Stimulated activated CD8-positive, alpha-beta memory T cell treated with anti-CD3 and anti-CD28 coated beads, Interleukin-12 subunit alpha, Interleukin-12 subunit beta, amount 100 ng/mL, for 24 hours (primary cell): ENCODE data around the gene EDEM2.
"Not testable (repeated sequence)": the region's sequence is repeated elsewhere in the genome, so short reads cannot be mapped to it uniquely, and the experiment has no call there.

Experiments
- DNase-seq: peaks from one replicate; pipeline ENCODE4 v3.0.0-alpha.2; 2020; ENCODE audit errors: extremely low read depth

Gene EDEM2

DNA sequence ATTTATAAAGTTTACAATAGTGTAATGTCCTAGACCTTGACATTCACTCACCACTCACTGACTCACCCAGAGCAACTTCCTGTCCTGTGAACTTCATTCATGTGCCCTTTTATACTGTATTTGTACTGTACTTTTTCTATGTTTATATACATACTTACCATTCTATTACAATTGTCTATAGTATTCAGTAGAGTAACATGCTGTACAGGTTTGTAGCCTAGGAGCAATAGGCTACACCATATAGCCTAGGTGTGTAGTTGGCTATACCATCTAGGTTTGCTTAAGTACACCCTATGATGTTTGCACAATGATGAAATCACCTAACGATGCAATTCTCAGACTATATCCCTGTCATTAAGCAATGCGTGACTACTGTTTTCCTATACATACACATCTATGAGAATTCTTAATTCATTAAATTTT, 17.5 kb downstream of the EDEM2 start:
- no peak for DNase-seq

DNA sequence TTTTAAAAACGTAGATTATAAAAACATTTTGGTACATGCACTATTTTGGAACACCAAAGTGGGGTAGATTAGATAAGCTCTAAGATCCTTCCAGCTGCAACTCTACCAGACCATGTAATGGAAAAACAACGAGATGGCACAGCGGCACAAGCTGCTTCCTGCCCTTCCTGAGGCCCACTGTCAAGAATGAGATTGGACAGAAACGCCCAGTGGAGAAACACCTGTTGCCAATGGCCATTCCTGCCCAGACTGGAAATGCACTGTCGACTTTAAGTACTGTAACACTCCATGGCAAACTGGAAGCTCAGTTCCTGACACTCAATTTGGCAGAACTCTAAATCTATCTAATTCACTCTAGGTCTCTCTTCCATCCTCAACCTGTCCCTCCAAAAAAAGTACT, 21.4 kb downstream of the EDEM2 start:
- no peak for DNase-seq

DNA sequence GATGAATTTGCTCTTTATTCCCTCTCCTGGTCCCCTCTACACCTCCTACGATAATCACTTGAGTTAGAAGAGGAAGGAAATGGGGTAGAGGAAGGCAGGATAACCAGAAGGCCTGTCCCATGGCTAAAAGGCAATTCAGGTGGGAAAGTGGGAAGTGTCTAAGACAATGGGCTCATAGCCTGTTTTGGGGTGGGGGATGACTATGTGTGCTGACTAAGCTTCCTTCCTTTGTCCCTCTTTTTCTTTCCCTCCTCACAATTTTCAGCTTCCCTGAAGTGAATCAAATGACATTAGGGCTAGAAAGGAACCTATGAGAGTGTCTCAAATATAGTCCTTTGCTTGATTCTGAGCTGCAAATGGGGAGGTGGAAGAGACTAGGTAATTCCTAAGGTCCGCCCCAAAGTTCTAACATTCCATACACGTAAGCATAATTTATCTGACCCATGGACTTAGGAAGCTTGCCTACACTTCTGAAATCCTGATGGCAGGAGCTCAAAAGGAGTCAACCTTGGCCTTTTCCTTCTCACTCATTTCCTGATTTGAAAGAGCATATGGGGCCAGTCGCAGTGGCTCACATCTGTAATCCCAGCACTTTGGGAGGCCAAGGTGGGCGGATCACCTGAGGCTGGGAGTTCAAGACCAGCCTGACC, 24.3 kb downstream of the EDEM2 start:
- no peak for DNase-seq

DNA sequence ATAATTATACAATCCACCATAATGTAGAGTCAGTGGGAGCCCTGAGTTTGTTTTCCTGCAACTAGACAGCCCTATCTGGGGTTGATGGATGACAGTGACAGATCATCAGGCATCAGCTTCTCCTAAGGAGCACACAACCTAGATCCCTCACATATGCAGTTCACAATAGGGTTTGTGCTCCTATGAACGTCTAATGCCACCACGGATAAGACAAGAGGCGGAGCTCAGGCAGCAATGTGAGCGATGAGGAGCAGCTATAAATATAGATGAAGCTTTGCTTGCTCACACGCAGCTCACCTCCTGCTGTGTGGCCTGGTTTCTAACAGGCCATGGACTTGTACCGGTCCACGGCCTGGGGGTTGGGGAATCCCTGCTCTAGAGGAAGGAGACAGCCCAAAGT, 25.9 kb downstream of the EDEM2 start:
- DNase-seq, result no peak

DNA sequence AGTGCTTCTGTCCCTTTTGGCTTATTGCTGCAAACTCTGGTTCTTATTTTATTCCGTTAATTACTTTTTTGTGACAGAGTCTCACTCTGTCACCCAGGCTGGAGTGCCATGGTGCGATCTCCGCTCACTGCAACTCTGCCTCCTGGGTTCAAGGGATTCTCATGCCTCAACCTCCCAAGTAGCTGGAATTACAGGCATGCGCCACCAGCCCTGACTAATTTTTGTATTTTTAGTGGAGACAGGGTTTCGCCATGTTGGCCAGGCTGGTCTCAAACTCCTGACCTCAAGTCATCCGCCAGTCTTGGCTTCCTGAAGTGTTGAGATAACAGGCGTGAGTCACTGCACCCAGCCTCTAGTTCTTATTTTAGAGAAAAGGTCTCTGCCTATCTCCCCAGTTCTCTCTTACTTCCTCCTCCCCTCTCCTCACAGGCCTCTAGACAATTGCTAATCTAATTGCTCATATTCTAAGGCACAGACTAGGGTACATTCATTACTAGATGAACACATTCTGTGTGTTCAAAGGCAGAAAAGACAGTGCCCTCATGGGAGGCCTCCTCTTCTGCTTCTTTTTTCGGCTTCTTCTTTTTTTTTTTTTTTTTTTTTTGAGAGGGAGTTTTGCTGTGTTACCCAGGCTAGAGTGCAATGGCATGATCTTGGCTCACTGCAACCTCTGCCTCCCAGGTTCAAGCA, 27.0 kb downstream of the EDEM2 start:
- DNase-seq, result no peak

DNA sequence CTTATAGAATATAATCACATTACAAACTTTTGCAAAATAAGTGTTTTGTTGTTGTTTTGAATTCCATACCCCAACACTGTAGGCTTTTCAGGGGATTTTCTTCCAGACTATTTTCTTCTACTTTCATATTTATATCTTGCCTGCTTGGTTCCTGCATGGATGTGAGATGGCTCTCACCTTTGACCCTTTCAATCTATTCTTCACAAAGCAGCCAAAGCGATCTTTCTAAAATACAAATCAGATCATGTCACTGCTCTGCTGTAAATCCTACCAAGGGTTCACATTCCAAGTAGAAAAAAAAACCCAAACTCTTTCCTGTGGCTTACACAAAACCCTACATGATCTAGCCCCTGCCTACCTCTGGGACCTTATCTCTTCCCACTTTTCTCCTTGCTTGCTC, 29.5 kb downstream of the EDEM2 start:
- no peak for DNase-seq

DNA sequence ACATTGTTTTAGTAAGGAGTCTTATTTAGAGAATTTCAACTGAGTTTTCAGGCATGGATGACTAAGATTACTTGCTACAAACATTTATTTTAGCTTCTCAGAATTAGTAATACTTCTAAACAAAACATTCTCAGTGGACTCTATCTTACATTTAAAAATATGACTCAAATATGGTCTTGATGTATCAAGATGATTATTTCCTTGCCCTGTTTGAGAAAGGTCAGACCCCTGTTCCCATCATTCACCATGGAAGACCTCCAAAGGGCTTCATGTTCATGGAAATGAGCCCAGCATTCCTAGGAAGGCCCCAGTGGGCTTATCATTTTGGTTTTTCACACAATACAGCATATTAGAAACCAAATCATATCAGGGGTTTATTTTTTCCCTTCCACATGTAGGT, 29.9 kb downstream of the EDEM2 start:
- no peak for DNase-seq

DNA sequence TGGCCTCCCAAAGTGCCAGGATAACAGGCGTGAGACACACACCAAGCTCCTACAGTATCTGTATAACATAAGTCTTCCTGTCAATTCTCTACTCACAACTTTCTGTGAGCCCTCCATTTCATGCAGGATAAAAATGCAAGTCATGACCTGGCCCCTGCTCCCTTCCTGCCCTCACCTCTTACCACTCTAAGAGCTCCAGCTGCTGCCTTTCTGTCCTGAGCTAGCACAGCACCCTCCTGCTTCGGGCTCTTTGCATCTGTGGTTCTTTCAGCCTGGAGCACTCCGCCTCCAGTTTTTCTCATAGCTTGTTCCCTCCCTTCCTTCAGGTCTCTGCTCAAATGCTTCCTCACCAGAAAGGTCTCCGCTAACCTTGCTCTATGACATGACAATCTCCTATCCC, 30.9 kb downstream of the EDEM2 start:
- DNase-seq, result no peak

DNA sequence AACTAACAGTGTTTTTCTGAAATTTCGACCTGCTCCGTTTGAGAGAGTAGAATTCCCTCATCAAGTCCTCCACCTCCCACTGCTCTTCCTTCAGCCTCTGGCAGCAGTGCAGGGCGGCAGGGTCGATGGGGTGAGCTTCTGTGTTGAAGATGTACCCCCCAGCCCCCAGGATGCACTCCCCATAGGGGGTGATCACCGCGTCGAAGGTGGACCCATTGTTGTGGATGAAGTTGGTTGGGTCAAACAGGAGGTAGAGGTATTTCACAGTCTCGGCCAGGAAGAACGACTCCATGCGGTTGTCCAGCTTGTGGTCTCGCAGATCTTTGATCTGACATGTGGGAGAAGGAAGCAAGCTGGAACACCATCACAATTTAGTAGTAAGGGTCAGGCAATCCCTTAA, 31.5 kb downstream of the EDEM2 start:
- DNase-seq, result no peak

DNA sequence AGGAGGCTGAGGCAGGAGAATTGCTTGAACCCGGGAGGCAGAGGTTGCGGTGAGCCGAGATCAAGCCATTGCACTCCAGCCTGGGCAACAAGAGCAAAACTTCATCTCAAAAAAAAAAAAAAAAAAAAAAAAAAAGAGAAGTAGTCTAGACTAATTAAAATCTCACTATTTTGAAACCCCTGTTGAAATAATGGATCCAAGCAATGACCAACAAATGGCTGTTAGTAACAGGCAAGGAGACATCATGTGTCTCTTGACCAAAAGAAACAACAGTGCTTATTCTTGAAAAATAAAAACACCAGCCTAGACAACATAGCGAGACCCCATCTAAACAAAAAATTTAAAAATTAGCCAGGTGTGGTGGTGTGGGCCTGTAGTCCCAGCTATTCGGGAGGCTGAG, 34.9 kb downstream of the EDEM2 start:
- not testable (repeated sequence) for DNase-seq

DNA sequence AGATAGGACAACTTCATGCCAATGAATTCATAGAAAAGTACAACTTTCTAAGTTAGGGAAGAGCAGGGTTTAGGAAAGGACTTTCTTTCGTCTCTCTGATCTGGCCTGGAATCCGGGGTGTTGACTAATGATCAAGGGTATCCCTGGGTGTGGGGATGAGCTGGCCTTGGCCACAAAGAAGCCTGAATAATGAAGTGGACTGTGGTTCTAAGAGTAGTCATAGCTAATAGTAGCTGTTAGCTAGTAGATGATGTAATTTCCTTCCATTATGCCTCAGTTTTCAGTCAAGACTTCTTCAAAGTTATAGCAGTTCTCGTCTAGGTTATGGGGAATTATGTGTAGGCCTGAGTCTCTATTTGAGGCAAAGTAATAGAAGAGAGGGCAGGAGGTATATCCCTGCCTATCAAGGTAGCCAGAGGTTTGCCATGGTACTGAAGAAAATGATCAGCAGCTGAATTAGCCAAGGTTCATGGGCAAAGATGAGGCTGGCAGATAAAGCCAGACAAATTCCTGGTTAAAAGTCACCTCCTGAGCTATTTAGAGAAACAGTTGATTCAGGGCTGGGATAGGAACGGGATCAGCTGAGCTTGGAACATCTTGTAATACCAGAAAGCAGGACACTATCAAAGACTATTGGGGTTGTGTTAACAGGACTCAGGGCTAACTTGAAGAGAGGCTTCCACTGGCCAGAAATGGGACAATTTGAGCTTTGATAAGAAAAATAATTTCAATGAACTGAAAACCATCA, 35.8 kb downstream of the EDEM2 start:
- DNase-seq, result no peak

DNA sequence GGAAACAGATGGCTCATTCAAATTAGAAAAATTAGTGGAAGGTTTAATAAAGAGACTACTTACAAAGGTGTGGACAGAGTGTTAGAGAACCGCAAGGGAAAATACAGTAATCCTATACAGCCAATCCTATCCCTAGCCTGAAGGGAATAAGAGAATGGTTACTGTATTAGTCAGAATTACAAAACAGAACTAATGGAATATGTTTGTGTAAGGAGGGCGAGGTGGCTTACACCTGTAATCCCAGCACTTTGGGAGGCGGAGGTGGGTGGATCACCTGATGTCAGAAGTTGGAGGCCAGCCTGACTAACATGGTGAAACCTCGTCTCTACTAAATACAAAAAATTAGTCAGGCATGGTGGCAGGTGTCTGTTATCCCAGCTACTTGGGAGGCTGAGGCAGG, 38.2 kb downstream of the EDEM2 start:
- no peak for DNase-seq

DNA sequence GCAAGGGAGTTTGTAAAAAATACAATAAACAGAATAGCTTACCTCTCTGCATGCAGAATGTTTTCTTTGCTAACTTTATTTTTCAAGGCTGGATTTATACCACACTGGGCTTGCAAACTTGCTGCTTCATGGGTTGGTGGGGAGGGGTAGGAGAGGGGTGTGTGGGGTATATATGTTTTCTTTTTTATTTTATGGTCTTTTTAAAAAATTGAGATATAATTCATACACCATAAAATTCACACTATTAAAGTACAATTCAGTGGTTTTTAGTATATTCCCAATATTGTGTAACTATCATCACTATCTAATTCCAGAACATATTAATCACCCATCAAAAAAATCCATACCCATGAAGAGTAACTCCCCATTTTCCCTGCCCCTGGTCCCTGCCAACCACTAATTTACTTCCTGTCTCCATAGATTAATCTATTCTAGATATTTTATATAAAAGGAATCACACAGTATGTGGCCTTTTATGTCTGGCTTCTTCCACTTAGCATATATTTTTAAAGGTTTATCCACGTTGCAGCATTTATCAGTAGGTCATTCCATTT, 40.2 kb downstream of the EDEM2 start:
- DNase-seq, result no peak

DNA sequence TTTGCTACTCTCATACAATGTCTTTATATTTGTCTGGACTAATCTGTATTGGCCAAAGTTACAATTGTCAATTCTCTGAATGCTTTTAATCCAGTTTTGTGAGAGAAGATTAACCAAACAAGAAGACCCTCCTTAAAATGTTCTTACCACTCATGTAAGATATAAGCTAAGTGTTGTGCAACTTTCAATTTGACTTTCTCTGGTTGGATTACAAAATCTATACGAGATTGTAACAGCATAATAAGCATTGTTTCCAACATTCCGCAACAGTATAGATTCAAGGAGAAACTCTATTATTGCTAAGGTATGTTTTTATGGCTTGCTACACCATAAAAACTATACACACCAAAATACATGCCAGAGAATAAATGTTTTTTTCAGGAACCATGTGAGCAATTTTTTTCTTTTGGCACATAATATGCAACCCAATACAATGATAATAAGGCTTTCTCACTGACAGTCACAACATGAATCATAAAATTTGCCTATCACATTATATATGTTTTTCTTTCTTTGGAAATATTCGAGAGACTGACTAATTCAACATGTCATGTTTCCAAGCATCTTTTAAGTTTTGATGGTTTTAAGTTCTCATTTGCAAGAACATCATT, 42.3 kb downstream of the EDEM2 start:
- DNase-seq, result no peak

DNA sequence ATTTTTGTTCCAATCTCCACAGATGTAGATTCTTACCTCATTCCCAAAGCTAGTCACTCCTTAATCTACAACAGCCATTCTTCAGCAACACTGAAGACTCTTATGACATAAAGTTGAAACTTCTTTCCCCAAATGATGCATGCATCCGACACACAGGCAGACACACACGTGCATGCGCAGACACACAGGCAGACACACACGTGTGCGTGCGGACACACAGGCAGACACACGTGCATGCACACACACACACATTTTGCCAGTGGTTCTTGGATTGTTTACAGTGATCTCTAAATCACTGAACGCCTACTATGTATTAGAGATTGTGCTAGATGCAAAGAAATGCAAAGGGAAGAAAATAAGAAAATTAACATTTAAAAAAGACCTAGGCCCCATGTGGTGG, 45.5 kb downstream of the EDEM2 start:
- no peak for DNase-seq

DNA sequence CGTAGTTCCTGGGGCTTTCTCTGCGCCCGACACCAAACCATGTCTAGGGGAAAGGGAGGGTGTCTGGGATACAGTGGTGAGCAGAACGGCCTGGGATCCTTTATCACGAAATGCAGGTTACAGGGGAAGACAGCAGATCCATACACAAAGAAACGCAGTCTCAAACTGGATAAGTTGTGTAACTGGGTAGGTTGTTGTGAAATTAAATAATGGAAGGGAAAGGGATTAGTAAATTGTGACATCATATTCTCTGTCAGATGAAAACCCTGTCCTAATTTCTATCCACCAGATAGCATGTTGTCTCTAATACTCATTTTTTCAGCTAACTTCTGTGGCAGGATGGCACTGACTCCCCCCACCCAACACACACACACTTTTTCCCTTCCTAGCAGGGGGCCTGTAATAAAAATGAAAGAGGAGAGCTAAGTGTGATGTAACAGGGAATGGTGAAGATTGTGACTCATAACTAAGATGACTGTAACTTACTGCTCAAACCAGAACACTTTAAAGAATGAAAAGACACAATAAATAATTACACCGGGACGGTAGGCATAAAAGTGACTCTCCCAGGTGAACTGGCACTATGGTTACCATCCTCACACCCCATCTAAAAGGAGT, 53.8 kb downstream of the EDEM2 start:
- no peak for DNase-seq

DNA sequence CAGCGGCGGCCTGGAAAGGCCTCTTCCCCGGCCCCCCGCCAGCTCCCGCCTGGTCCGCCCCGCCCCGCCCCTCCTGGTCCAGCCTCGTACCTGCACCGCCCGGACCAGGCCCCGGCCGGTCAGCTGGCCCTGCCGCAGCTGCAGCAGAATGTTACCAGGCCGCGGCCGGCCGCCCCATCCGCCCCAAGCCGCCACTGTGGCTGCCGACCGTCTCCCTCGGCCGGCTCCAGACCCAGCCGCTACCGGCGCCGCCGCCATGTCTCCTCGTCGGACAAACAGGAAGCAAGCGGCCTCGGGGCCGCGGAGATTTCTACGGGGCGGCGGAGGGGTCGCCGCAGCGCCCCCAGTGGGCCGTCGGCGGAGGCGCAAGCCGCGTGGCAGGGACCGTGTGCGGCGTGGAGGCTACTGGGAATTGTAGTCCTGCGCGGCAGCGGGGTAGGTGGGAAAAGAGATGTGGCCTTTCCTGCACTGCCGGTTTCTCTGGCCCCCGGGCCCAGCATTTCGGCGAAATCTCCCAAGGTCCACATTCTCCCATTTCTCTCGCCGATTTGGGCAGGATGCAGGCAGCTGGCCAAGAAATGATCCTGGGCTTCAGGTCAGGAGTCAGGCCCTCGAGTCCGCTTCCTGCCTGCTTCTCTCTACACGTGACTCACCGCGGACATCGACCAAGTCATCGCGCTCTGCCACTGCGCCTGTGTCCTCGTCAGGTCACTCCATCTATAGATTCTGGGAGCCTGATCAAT, 54.4 kb downstream of the EDEM2 start, which contains the start of gene TRPC4AP:
TSS of gene TRPC4AP (minus strand) at position 284 of the 743 bp plus-strand sequence. CDS start at position 258, 26 bp downstream.
- DNase-seq, result peak; percentile 69

DNA sequence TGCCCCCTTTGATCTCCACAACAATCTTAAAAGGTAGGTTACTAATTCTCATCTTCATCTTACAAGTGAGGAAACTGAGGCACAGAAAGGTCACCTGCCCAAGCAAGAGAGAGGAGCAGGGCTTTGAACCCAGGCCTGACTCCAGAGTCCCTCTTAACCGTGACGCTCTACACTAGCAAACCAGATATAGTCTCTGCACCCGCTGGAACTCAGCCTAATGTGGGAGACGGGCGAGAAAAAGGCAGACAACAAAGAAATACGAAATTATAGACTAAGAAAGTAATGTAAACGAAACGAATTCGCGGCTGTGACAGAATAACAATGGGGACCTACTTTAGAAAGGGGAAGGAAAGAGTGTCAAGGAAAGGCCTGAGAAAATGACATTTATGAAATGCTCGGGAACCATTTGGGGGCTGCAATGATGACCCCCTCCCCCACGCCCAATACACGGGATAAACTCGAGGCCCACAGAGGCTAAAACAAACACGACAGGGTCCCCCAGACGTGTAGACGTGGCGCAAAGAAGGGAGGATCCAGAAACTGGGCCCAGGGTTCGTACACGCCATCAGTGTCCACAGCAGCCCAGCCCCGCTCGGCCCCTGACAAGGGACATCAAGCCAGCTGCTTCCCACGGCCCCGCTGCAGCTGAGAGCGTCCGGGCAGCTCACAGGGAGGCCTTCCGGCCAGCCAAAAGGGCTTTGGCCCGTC, 55.2 kb downstream of the EDEM2 start:
- no peak for DNase-seq

DNA sequence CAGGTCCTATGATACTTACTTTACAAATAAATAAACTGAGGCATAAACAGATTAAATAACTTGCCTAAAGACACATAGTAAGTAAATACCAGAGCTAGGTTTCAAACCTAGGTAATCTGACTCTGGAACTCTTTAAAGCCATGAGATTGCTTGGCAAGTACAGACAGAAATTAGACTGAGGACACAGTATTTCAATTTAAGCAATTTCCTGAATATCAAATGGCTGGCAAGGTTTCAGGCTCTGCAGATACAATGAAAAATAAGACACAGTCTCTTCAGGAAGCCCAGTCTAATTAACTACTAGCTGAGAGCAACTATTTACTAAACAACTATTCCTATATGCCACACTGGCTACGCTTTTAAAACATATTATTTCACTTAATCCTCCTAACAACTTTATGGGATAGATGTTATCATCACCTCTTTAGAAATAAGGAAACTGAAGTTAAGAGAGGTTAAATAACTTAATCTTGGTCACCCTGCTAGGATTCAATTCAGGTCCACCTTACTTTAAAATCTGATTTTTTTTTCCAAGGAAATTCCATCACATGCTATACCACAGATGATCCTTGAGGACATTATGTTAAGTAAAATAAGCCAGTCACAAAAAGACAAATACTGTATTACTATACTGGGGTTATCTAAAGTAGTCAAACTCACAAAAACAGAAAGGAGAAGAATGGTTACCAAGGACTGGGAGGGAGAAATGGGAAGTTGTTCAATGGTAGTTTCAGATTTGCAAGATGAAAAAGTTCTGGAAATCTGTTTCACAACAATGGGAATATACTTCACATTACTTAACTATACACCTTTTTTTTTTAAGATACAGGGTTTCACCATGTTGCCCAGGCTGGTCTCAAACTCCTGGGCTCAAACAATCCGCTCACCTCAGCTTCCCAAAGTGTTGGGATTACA, 58.6 kb downstream of the EDEM2 start:
- DNase-seq, result no peak
